GM21576 (cell line): Measurements from ENCODE around the gene PJA1.

Experiments used
- ATAC-seq: cut with Tn5 transposase; IDR thresholded peaks from one replicate; pipeline ENCODE4 v1.9.1; 2021; ENCODE audit warnings: mild to moderate bottlenecking, moderate library complexity; ENCODE audit not compliant: unreplicated experiment

Gene PJA1

DNA sequence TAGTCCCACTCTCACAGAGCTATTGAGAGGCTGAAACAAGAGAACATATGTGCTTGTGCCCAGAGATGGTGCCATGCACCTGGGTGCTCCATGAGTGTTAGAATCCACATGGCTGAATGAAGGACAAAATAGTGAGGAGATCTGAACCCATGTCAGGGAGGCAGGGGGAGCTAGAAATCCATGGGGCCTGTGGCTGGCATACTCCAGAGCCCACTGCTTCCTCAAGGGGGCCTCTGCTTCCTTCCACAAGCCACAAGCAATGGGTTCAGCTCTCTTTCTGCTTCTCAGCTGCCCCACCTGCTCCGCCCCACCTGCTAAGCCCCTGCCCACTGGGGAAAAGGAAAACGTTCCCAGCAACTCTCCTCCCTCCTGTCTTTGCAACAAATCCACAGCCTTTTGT is 46.1 kb downstream of the PJA1 start:
- ATAC-seq, result no peak

- no peak for ATAC-seq
These were observed 47.3 kb downstream of the PJA1 start for GRCh38 chrX:69117876-69118526.

DNA sequence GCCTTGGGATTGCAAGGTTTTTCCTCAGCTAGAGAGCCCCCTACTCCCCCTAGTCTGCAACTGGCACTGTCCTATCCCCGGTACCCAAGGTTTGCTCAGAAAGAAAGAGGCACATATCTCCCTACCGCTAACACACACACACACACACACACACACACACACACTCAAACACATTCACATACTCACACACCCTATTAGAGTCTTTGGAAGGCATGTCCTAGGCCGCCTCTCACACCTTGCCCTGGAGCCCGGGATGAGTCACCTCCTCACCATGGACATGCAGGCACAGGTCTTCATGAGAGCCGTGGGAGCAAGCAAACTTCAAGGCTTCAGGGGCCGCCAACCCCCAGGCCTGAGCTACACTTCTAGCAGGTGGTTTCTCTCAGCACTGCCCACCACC is 49.2 kb downstream of the PJA1 start:
- no peak for ATAC-seq

DNA sequence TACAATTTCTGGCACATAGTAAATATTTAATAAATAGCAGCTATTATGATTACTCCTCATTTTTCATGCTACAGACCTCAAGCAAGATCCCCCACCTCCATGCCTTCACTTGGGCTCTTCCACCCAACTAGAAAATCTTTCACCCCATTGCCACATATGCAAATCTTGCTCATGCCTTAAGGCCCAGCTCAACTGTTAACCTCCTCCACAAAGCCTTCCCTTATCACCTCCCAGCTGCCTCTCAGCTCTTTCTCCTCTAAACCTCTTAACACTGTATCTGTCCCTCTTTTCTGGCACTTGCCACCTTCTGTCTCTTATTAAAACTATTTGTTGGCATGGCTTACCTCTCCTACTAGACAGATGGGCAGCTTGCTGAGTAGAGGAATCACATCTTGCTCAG is 51.5 kb downstream of the PJA1 start:
- ATAC-seq, result no peak
